SK-N-MC (cell line): ENCODE measurements around the gene BORCS6.

Experiments used
- DNase-seq: peaks from one replicate; pipeline ENCODE4 v3.0.0-alpha.2; 2011; ENCODE audit warnings: low read depth, low spot score
- H3K27ac ChIP-seq: fragments of 200-600 bp; sonication (generic); 2 replicates; pipeline ENCODE4 v1.5.1; 2016; ENCODE audit warnings: mixed run types
- H3K36me3 ChIP-seq: fragments of 200-600 bp; sonication (generic); 2 replicates; pipeline ENCODE4 v1.6.1; 2017; ENCODE audit warnings: antibody characterized with exemption, low read length, mixed read lengths; ENCODE audit not compliant: insufficient read depth
- H3K4me3 ChIP-seq: fragments of 200-600 bp; sonication (generic); 2 replicates; pipeline ENCODE4 v1.5.1; 2016
- H3K9ac ChIP-seq: fragments of 200-600 bp; sonication (generic); 2 replicates; pipeline ENCODE4 v1.8.0; 2017; ENCODE audit warnings: mixed run types, mixed read lengths; ENCODE audit not compliant: insufficient read length
- H3K9me3 ChIP-seq: fragments of 200-600 bp; sonication (generic); 2 replicates; pipeline ENCODE4 v1.6.1; 2017; ENCODE audit warnings: low read depth, mild to moderate bottlenecking, antibody characterized with exemption, low read length, moderate library complexity, mixed read lengths
- EZH2 ChIP-seq: fragments of 200-600 bp; sonication (generic); IDR thresholded peaks from one replicate; pipeline ENCODE4 v1.6.1; 2017; ENCODE audit warnings: antibody characterized with exemption
- FOXP2 ChIP-seq: optimal IDR thresholded peaks from 2 replicates; pipeline ENCODE3; 2011; ENCODE audit warnings: mild to moderate bottlenecking, moderate library complexity; ENCODE audit not compliant: insufficient read depth; ENCODE audit errors: extremely low read length, control extremely low read depth
- POLR2AphosphoS5 ChIP-seq: IDR thresholded peaks from 2 replicates; pipeline ENCODE4 v1.6.1; 2012; ENCODE audit warnings: mild to moderate bottlenecking, low read depth, low read length, borderline replicate concordance

The BORCS6 gene

DNA sequence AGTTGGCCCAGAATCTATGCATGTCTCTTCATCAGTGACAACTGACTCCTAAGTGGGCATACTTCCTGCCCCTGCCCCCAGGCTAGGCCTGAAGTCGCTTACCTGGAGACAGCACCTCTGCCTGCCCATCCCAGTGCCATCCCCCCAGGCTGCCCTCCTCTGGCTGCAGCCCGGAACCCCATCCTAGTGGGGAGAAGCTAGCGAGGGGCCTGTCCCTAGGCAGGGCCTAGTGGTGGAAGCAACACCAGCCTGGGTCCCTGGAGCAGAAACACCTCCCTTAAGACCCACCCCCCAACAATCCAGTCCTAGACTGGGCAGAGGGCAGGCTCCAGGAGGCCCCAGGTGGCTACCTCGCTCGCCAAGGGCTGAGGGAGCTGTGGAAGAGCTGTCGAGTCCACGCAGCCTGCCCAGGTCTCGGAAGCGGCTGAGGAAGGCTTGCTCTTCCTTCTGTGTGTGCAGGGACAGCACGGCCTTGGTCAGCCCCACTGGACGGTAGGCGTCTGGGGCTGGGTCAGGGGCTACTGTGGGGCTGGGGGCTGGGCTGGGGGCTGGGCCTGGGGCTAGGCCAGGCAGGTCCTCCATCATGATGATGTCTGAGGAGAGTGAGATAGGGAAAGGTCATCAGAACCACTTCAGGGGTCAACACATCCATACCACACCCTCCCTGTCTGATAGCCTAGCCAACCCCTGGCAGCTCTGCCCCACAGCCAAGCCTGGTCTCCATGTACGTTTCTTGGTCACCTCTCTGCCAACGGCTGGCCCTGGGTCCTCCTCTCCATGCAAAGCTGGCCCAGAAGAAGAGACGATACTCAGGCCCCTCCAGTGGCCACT, 45.4 kb downstream of the BORCS6 start:
- DNase-seq: no peak
- Histone ChIP-seq H3K9me3 (no peaks in the 10 kb centered on the region), H3K36me3 (peaks cover 36% of the 10 kb centered on the region; the same call in 1 of the 2 replicates), H3K9ac (no peak overlapping the region), H3K4me3 (no peak overlapping the region), H3K27ac (no peak overlapping the region)
- TF ChIP-seq FOXP2 (no peak), POLR2AphosphoS5 (no peak), EZH2 (no peak)

DNA sequence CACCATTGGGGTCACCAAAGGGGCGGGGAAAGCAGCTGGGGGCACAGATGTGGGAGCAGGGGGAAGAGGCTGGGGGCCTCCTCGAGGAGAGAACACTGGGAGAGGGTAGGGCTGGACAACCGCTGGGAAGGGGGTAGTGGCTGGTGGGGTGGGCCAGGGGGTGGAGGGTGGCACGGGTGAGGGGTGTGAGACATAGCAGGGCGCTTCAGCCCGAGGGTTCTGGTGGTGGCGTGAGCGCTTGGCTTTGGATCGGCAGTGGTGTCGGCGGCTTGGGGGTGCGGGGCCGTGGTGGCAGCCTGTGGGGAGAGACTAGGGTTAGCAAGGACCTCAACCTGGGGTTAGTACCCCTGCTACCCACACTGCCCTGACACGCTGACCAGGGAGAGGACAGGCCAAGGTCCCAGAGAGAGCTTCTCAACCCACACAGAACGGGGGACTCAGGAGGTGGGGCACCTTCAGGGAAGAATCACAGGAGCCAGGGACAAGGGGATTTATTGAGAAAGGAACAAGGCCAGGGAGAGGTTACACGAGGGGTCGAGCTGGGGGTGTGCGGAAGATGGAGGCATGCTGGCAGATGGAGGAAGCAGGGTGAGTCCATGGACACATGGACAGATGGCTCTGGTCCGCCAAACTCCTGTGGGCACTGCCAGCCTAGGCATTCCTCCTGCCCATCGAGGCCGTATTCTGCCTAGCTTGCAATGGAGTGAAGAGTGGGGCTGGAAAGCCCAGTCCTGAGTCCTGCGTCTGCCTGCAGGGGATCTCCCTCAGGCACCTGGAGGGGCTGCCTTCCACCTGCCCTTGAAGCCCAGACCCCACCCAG, 46.2 kb downstream of the BORCS6 start:
- Histone ChIP-seq H3K9ac (no peak overlapping the region), H3K36me3 (peaks cover 31% of the 10 kb centered on the region; the same call in 1 of the 2 replicates), H3K4me3 (no peak overlapping the region), H3K27ac (no peak overlapping the region), H3K9me3 (no peaks in the 10 kb centered on the region)
- no peak for DNase-seq
- no peak for TF ChIP-seq FOXP2
- no peak for TF ChIP-seq EZH2
- no peak for TF ChIP-seq POLR2AphosphoS5

DNA sequence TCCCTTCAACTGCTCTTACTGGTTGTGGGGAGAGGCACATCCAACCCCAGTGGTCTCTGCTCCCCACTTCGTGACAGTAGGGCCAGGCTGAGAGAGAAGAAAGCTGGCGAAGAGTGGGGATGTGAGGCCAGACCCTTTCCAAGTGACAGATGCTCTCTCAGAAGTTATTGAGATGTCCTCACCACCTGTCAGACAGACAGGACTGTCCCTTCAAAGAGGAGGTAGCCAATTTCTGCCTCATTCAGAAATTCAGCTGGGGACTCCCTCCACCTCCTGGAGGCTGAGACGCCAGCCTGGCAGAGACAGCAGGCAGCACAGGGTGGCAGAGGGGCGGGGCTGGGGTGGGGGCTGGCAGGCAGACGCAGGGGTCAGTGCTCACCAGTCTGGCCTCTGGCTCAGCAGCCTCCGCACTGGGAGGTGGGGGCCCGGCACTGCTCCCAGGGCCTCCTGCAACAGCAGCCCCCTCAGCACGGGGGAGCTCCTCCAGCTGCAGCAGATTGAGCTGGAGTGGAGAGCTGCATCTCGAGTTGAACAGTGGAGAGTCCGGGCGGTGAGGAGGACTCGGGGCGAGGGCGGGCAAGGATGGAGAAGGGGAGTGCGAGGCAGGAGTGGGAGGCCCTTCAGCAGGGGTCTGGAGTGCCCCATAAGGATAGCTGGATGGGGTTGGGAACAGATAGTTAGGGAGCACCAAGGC, 46.9 kb downstream of the BORCS6 start:
- Histone ChIP-seq H3K36me3 (peaks cover 25% of the 10 kb centered on the region; the same call in 1 of the 2 replicates), H3K9me3 (no peaks in the 10 kb centered on the region), H3K9ac (no peak overlapping the region), H3K4me3 (no peak overlapping the region), H3K27ac (no peak overlapping the region)
- TF ChIP-seq POLR2AphosphoS5 (no peak), EZH2 (no peak), FOXP2 (no peak)
- DNase-seq: no peak

DNA sequence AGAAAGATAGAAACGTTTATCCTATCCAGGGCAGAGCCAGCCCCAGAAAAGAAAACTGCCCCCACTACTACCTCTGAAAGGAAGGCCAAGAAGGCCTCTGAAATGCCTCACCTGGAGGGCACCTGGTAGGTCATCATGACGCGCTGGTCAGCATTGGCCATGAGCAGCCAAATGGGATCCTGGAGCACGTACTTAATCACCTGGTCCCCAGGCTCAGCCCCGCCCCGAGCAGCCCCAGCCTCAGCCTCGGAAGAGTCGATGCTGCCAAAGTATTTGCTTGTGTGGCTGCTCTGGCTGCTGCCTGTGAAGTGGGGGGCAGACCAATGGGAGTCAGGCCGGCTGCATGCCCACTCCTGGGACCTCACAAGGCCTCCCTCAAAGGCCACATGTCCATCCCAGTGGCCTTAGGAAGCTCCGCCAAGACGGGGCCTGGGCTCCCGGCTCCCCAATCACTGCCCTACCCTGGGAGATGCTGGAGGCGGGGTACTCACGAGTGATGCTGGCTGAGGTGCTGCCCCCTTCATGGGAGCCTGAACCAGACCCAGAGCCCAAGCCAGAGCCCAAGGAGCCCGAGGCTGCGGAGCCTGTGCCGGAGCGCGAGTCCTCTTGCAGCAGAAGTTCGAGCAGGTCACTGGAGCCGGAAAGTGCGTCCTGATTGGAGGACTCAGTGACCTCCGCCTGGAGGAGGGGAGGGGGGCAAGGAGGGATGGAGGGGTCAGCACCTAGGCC, 47.7 kb downstream of the BORCS6 start:
- no peak for DNase-seq
- no peak overlapping the region for H3K27ac ChIP-seq
- H3K4me3 ChIP-seq: no peak overlapping the region
- H3K36me3 ChIP-seq: peaks cover 19% of the 10 kb centered on the region; the same call in 1 of the 2 replicates
- H3K9me3 ChIP-seq: no peaks in the 10 kb centered on the region
- TF ChIP-seq POLR2AphosphoS5 (no peak), EZH2 (no peak), FOXP2 (no peak)
- H3K9ac ChIP-seq: no peak overlapping the region

DNA sequence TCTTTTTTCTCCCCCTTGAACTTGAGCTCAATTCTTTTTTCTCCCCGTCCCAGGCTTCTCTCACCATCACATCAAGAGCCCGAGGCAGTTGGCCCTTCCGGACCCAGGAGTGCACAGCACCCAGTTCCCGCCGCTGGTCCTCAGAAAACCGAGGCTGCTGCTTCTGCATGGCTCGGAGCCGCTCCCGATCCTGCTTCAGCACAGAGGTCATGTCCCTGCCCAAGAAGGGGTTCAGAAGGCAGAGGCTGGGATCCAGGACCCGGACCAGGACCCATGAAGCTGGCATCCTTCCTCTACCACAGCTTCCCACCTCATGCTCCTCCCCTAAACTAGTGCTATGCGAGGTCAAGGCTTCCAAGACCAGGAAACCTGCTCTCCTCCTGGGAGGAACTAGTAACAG, 48.2 kb downstream of the BORCS6 start:
- DNase-seq: no peak
- TF ChIP-seq FOXP2: no peak
- TF ChIP-seq EZH2: no peak
- no peak for TF ChIP-seq POLR2AphosphoS5
- Histone ChIP-seq H3K9me3 (no peaks in the 10 kb centered on the region), H3K9ac (no peak overlapping the region), H3K4me3 (no peak overlapping the region), H3K36me3 (peaks cover 14% of the 10 kb centered on the region; the same call in 1 of the 2 replicates), H3K27ac (no peak overlapping the region)

DNA sequence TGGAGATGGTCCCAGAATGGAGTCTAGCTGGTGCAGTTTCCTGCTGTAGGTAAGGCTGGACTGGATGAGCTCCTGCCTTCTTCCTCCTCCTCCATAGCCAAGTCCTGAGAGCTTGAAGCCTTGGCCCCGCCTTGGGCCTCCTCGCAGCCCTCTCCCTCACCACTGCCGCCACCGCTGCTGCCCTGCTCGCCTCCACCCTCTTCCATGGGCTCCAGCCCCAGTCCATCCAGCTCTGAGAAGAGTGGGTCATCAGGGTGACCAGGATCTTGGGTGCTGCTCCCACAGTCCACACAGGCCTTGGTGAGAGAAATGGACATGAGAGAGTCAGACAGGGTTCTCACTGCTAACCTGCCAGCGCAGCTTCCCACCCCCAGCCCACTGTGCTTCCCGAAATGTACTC, 48.9 kb downstream of the BORCS6 start:
- no peak for TF ChIP-seq FOXP2
- TF ChIP-seq EZH2: no peak
- no peak for TF ChIP-seq POLR2AphosphoS5
- no peak overlapping the region for H3K4me3 ChIP-seq
- no peak overlapping the region for H3K27ac ChIP-seq
- no peak overlapping the region for H3K9ac ChIP-seq
- peaks cover 7% of the 10 kb centered on the region; the same call in 1 of the 2 replicates for H3K36me3 ChIP-seq
- no peaks in the 10 kb centered on the region for H3K9me3 ChIP-seq
- DNase-seq: no peak
